ENCODE measurements around the gene SFTPB.

The SFTPB gene

DNA sequence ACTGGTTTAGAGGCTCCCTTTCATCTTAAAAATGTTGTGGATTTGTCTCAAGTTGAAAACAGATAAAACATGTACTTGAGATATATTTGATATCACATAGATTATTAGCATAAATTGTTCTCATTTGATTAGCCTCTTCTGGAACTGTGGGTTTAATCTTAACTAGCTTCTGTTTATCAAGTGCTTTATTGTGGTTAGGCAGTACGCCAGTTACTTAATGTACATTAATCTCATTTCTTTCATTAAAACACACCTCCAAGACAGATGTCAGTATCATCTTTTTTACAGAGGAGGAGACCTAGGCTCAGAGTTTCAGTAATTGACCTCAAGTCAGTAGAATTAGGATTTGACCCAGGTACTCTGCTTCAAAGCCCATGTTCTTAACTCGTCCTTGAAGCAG lies 21.8 kb downstream of the SFTPB start:
- H3K27ac ChIP-seq, result no peak overlapping the region
- no peaks in the 10 kb centered on the region for H3K79me2 ChIP-seq
- H3K9me3 ChIP-seq (ENCODE audit: control insufficient read depth, low read length), result no peaks in the 10 kb centered on the region
- H3K9ac ChIP-seq, result no peak overlapping the region
- TF ChIP-seq, protein P1, sequence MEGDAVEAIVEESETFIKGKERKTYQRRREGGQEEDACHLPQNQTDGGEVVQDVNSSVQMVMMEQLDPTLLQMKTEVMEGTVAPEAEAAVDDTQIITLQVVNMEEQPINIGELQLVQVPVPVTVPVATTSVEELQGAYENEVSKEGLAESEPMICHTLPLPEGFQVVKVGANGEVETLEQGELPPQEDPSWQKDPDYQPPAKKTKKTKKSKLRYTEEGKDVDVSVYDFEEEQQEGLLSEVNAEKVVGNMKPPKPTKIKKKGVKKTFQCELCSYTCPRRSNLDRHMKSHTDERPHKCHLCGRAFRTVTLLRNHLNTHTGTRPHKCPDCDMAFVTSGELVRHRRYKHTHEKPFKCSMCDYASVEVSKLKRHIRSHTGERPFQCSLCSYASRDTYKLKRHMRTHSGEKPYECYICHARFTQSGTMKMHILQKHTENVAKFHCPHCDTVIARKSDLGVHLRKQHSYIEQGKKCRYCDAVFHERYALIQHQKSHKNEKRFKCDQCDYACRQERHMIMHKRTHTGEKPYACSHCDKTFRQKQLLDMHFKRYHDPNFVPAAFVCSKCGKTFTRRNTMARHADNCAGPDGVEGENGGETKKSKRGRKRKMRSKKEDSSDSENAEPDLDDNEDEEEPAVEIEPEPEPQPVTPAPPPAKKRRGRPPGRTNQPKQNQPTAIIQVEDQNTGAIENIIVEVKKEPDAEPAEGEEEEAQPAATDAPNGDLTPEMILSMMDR (IDR thresholded peaks at IDR 0.05), result no peak
- H2AFZ ChIP-seq, result no peak overlapping the region
- no peak overlapping the region for H3K4me2 ChIP-seq (ENCODE audit: low read length)
- H3K4me3 ChIP-seq (ENCODE audit: low read depth, low read length), result no peak overlapping the region
- H3K27me3 ChIP-seq (ENCODE audit: control insufficient read depth, insufficient read depth, low read length), result no peaks in the 10 kb centered on the region
- no peaks in the 10 kb centered on the region for H3K36me3 ChIP-seq (ENCODE audit: control insufficient read depth, insufficient read depth, low read length)
- no peaks in the 10 kb centered on the region for H3K4me1 ChIP-seq

DNA sequence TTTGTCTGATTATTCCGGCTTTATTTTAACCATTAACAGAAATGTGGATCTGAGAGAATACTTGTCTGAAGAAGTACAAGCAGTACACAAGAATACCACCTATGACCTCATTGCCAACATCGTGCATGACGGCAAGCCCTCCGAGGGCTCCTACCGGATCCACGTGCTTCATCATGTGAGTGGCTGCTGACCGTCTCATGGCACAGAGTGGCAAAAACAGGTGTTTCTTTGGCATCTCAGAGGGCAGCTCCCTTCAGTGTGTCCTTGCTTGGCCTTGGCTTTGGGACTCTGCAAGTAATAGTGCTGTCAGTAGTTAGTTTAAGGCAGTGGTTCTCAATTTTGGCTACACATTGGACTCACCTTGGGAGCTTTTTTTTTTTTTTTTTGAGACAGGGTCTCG lies 23.1 kb downstream of the SFTPB start:
- H3K4me3 ChIP-seq (ENCODE audit: low read depth, low read length), result no peak overlapping the region
- H3K79me2 ChIP-seq, result no peaks in the 10 kb centered on the region
- no peak overlapping the region for H3K27ac ChIP-seq
- H3K4me1 ChIP-seq, result no peaks in the 10 kb centered on the region
- TF ChIP-seq, protein P1 (IDR thresholded peaks at IDR 0.05), result no peak
- no peaks in the 10 kb centered on the region for H3K9me3 ChIP-seq (ENCODE audit: control insufficient read depth, low read length)
- no peaks in the 10 kb centered on the region for H3K36me3 ChIP-seq (ENCODE audit: control insufficient read depth, insufficient read depth, low read length)
- no peak overlapping the region for H3K9ac ChIP-seq
- H2AFZ ChIP-seq, result no peak overlapping the region
- H3K4me2 ChIP-seq (ENCODE audit: low read length), result no peak overlapping the region
- H3K27me3 ChIP-seq (ENCODE audit: control insufficient read depth, insufficient read depth, low read length), result no peaks in the 10 kb centered on the region

DNA sequence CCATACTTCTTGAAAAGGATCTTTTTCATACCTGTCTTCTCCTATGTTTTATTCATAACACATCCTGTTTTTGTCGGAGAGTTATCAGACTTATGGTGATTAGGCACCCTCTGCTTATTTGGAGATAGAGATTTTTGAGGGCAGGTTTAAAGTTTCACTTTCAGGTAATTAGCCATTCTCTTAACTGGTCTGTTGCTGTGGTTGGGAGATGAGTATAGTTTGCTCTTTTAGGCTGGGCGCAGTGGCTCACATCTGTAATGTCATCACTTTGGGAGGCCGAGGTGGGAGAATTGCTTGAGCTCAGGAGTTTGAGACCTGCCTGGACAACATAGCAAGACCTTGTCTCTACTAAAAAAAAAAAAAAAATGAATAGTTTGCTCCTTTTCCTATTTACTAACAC lies 25.3 kb downstream of the SFTPB start:
- Histone ChIP-seq H3K27me3 (ENCODE audit: control insufficient read depth, insufficient read depth, low read length) (no peaks in the 10 kb centered on the region), H3K9ac (no peak overlapping the region), H3K4me2 (ENCODE audit: low read length) (no peak overlapping the region), H3K36me3 (ENCODE audit: control insufficient read depth, insufficient read depth, low read length) (no peaks in the 10 kb centered on the region), H3K27ac (no peak overlapping the region), H3K9me3 (ENCODE audit: control insufficient read depth, low read length) (no peaks in the 10 kb centered on the region), H3K4me3 (ENCODE audit: low read depth, low read length) (no peak overlapping the region), H3K79me2 (no peaks in the 10 kb centered on the region), H3K4me1 (no peaks in the 10 kb centered on the region), H2AFZ (no peak overlapping the region)
- TF ChIP-seq, protein P1 (IDR thresholded peaks at IDR 0.05), result no peak

- no peaks in the 10 kb centered on the region for H3K9me3 ChIP-seq (ENCODE audit: control insufficient read depth, low read length)
- no peaks in the 10 kb centered on the region for H3K27me3 ChIP-seq (ENCODE audit: control insufficient read depth, insufficient read depth, low read length)
- H3K27ac ChIP-seq, result no peak overlapping the region
- no peak overlapping the region for H3K4me2 ChIP-seq (ENCODE audit: low read length)
- no peak overlapping the region for H2AFZ ChIP-seq
- H3K79me2 ChIP-seq, result peaks cover 7% of the 10 kb centered on the region
- TF ChIP-seq, protein P1 (IDR thresholded peaks at IDR 0.05), result no peak
- H3K9ac ChIP-seq, result no peak overlapping the region
- no peaks in the 10 kb centered on the region for H3K36me3 ChIP-seq (ENCODE audit: control insufficient read depth, insufficient read depth, low read length)
- H3K4me3 ChIP-seq (ENCODE audit: low read depth, low read length), result no peak overlapping the region
- H3K4me1 ChIP-seq, result no peaks in the 10 kb centered on the region
Observed at GRCh38 chr2:85635636-85636035, 32.4 kb downstream of the SFTPB start.

- H3K4me2 ChIP-seq (ENCODE audit: low read length), result no peak overlapping the region
- TF ChIP-seq, protein P1 (IDR thresholded peaks at IDR 0.05), result no peak
- H3K27me3 ChIP-seq (ENCODE audit: control insufficient read depth, insufficient read depth, low read length), result no peaks in the 10 kb centered on the region
- H3K27ac ChIP-seq, result no peak overlapping the region
- no peak overlapping the region for H3K4me3 ChIP-seq (ENCODE audit: low read depth, low read length)
- no peaks in the 10 kb centered on the region for H3K4me1 ChIP-seq
- H3K36me3 ChIP-seq (ENCODE audit: control insufficient read depth, insufficient read depth, low read length), result no peaks in the 10 kb centered on the region
- H3K9me3 ChIP-seq (ENCODE audit: control insufficient read depth, low read length), result no peaks in the 10 kb centered on the region
- H3K79me2 ChIP-seq, result peaks cover 7% of the 10 kb centered on the region
- H2AFZ ChIP-seq, result no peak overlapping the region
- no peak overlapping the region for H3K9ac ChIP-seq
Observed at GRCh38 chr2:85635011-85635410, 33.0 kb downstream of the SFTPB start.

Data from parathyroid adenoma (tissue), 2 donors.